Bronchial epithelial cell (primary cell): ENCODE measurements around the gene SHC3. TPM values are rescaled to one million over a fixed set of nuclear protein-coding genes. Genes with fewer than 3 reads are reported as not detected.
A peak's percentile ranks its signal among the peaks of the same experiment; 100 is the strongest.

Source experiments
- DNase-seq: peaks from one replicate; pipeline ENCODE4 v3.0.0-alpha.2; 2010; ENCODE audit warnings: low read depth
- FAIRE-seq: peaks from 2 replicates; lab custom pipeline; 2011; peaks lifted over from hg19 to GRCh38; lab: Jason Lieb, UNC
- H3K27me3 ChIP-seq: 2 replicates; pipeline ENCODE4 v1.5.1; 2011; ENCODE audit warnings: low read length; ENCODE audit not compliant: control insufficient read depth, insufficient read depth
- H3K36me3 ChIP-seq: 2 replicates; pipeline ENCODE4 v1.5.1; 2011; ENCODE audit warnings: low read length; ENCODE audit not compliant: control insufficient read depth, insufficient read depth
- H3K4me3 ChIP-seq: 2 replicates; pipeline ENCODE4 v1.5.1; 2011; ENCODE audit warnings: mild to moderate bottlenecking, low read depth, low read length, control low read depth
- total RNA-seq: library from RNA; depleted of rRNA; stranded (reverse); fragments of >200 nt; gene quantifications from 2 replicates; pipeline ENCODE4 v1.2.1, GENCODE V29; 2014
- TF ChIP-seq, protein P1 (sequence below): IDR thresholded peaks from 2 replicates; pipeline ENCODE4 v1.5.1; 2011; ENCODE audit warnings: mild to moderate bottlenecking, moderate library complexity, low read length, control low read depth, inconsistent platforms; ENCODE audit not compliant: insufficient read depth, severe bottlenecking

Gene SHC3
- total RNA-seq, 1 donor from 2014 or later: 0.26 TPM

DNA sequence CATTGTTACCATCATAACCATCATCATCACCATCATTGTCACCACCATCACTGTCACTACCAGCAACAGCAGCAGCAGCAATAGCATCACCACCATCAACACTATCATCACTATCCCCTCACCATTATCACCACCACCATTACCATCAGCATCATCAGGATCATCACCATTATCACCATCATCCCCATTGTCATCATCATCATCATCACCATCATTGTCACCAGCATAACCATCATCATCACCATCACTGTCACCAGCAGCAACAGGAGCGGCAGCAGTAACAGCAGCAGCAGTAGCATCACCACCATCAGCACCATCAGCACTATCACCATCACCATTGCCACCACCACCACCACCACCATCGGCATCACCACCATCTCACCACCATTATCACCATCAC lies 139.0 kb downstream of the SHC3 start:
- TF ChIP-seq, protein P1, sequence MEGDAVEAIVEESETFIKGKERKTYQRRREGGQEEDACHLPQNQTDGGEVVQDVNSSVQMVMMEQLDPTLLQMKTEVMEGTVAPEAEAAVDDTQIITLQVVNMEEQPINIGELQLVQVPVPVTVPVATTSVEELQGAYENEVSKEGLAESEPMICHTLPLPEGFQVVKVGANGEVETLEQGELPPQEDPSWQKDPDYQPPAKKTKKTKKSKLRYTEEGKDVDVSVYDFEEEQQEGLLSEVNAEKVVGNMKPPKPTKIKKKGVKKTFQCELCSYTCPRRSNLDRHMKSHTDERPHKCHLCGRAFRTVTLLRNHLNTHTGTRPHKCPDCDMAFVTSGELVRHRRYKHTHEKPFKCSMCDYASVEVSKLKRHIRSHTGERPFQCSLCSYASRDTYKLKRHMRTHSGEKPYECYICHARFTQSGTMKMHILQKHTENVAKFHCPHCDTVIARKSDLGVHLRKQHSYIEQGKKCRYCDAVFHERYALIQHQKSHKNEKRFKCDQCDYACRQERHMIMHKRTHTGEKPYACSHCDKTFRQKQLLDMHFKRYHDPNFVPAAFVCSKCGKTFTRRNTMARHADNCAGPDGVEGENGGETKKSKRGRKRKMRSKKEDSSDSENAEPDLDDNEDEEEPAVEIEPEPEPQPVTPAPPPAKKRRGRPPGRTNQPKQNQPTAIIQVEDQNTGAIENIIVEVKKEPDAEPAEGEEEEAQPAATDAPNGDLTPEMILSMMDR: no peak
- FAIRE-seq: peak; percentile 50

GRCh38 chr9:89039104-89039465 lies 139.5 kb downstream of the SHC3 start:
- TF ChIP-seq, protein P1: no peak
- H3K4me3 ChIP-seq: no peak overlapping the region
- H3K36me3 ChIP-seq: no peaks in the 10 kb centered on the region
- FAIRE-seq (no peak), DNase-seq (no peak)
- no peaks in the 10 kb centered on the region for H3K27me3 ChIP-seq

More for the DNA sequence above, 139.0 kb downstream of the SHC3 start:
- H3K36me3 ChIP-seq: no peaks in the 10 kb centered on the region
- DNase-seq: no peak
- no peak overlapping the region for H3K4me3 ChIP-seq
- H3K27me3 ChIP-seq: no peaks in the 10 kb centered on the region

DNA sequence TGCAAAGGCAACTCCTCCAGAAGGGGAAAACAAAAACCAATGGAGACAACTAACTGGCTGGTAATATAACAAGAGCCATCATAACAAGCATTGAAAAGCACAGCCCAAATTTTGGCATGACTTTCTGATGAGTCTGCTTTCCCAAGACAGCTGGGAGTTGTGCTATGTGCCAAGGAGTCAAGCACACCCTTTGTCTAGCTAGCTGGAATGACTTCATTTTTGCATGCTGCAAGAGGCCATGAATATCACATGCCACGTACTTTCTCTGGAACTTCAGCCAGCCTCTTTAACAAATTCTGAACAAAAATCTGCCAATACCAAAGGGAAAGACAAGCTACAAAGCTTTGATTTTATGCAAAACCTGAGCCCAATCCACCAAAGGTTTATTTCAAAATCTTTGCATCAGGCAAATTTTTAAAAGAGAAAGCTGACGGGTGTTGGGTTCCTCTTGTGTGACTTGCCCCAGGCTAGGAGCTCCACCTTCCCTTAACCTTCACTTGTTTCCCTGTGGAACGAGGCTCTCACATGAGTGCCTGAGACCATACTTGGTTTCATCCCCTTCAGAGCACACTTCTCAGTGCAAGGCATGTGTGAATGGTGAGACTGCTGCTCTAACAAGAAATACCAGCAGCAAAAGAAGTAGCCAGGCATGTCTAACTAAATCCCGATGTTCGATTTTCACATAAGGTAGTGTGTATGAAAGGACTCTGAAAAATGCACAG lies 140.1 kb downstream of the SHC3 start:
- TF ChIP-seq, protein P1: no peak
- no peak overlapping the region for H3K4me3 ChIP-seq
- no peaks in the 10 kb centered on the region for H3K36me3 ChIP-seq
- peak; percentile 52 for FAIRE-seq
- H3K27me3 ChIP-seq: no peaks in the 10 kb centered on the region
- peak; percentile 64 for DNase-seq

DNA sequence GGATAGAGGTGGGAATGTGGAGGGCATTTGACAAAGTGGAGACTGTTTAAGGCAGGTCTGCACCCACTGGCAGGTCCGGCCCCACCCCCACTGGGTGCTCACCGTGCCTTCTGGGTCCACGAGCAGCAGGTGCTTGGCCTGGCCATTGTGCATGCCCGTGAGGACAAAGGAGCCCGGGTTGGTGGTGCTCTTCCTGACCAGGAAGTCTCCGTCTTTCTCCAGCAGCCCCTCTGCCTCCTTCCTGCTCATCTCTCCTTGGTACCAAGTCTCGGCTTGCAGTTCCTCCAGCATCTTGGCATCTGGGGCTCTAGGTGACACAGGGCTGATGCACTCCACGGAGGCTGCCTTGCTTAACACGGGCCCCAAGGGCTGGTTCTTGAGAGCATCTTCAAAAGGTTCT lies 140.7 kb downstream of the SHC3 start:
- DNase-seq (no peak), FAIRE-seq (no peak)
- no peaks in the 10 kb centered on the region for H3K27me3 ChIP-seq
- no peaks in the 10 kb centered on the region for H3K36me3 ChIP-seq
- H3K4me3 ChIP-seq: no peak overlapping the region
- TF ChIP-seq, protein P1: no peak

- Histone ChIP-seq H3K36me3 (no peaks in the 10 kb centered on the region), H3K27me3 (no peaks in the 10 kb centered on the region), H3K4me3 (no peak overlapping the region)
- no peak for FAIRE-seq
- TF ChIP-seq, protein P1: no peak
- no peak for DNase-seq
Observed at GRCh38 chr9:89037346-89037745, 141.3 kb downstream of the SHC3 start.

DNA sequence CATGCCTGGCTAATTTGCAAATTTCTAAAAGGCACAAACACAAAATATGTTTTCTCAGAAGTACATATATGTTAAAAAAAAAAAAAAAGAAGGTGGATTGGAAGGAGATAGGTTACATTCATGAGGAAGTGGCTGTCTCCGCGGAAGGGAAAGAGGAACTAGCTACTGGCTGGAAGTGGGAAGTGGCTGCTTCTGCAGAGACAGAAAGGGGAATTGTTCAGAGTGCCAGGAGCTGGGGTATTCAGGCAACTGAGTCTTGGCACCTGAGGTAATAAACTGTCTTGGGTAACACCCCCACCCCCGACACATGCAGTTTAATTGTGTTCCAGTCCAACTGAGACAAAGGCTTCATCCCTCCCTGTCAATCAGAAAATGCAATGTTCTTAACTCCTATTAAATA lies 141.7 kb downstream of the SHC3 start:
- no peak for FAIRE-seq
- DNase-seq: no peak
- TF ChIP-seq, protein P1: no peak
- Histone ChIP-seq H3K27me3 (no peaks in the 10 kb centered on the region), H3K4me3 (no peak overlapping the region), H3K36me3 (no peaks in the 10 kb centered on the region)
